Suprapubic skin (tissue), 4 donors: ENCODE measurements around the gene NME3.

Source experiments
- EP300 ChIP-seq: sonication (generic); formaldehyde crosslinking; IDR thresholded peaks from one replicate; pipeline ENCODE4 v1.6.1; 2017; ENCODE audit warnings: antibody characterized with exemption
- POLR2A ChIP-seq, 2 donors: fragments of 450-650 bp; IDR thresholded peaks; one replicate each; pipeline ENCODE4 v1.6.1; 2017; ENCODE audit warnings: antibody characterized with exemption in 2 of 2, mild to moderate bottlenecking in 2 of 2, moderate library complexity in 2 of 2
- POLR2AphosphoS5 ChIP-seq, 3 donors: sonication (generic); formaldehyde crosslinking; IDR thresholded peaks; one replicate each; pipeline ENCODE4 v1.6.1; 2017; ENCODE audit warnings: antibody characterized with exemption in 3 of 3
- TF ChIP-seq, protein P1 (sequence below), 2 donors: fragments of 200-600 bp in 1 of 2; fragments of 450-650 bp in 1 of 2; sonication (generic) in 1 of 2; IDR thresholded peaks; one replicate each; pipeline ENCODE4 v1.5.1; 2016 to 2019; ENCODE audit warnings: antibody characterized with exemption in 2 of 2, mild to moderate bottlenecking in 1 of 2, moderate library complexity in 1 of 2

DNA sequence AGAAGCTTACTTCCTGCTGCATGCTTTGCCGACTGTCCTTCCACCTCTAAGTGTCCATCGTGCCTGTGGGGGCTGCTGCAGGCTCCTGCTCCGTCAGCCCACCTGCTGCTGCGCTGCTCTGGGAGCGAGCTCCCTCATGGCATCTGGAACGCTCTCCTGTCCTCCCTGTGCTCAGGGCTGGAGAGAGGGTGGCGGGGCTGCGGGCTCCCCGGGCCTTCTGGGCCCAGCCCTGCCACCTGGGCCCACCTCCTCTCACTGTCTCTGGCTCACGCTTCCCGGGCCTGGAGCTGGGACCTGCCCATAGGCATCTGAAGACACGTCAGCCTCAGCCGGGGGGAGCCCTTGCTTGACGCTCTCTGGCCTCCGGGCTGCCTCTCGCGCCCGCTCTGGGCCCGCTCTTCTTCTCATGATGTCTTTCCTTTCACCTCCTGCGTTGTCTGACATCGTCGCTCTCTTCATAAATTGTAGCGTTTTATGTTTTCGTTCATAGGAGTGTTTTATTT lies 27.0 kb downstream of the NME3 start:
- TF ChIP-seq, protein P1, sequence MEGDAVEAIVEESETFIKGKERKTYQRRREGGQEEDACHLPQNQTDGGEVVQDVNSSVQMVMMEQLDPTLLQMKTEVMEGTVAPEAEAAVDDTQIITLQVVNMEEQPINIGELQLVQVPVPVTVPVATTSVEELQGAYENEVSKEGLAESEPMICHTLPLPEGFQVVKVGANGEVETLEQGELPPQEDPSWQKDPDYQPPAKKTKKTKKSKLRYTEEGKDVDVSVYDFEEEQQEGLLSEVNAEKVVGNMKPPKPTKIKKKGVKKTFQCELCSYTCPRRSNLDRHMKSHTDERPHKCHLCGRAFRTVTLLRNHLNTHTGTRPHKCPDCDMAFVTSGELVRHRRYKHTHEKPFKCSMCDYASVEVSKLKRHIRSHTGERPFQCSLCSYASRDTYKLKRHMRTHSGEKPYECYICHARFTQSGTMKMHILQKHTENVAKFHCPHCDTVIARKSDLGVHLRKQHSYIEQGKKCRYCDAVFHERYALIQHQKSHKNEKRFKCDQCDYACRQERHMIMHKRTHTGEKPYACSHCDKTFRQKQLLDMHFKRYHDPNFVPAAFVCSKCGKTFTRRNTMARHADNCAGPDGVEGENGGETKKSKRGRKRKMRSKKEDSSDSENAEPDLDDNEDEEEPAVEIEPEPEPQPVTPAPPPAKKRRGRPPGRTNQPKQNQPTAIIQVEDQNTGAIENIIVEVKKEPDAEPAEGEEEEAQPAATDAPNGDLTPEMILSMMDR (IDR thresholded peaks at IDR 0.05) = no peak
- TF ChIP-seq POLR2AphosphoS5 (IDR thresholded peaks at IDR 0.05) = no peak
- TF ChIP-seq POLR2A (IDR thresholded peaks at IDR 0.05) = no peak
- TF ChIP-seq EP300 = no peak
